ENCODE measurements around the gene CATSPERZ.

- TF ChIP-seq MAX (CRISPR knock-in tag; IDR thresholded peaks at IDR 0.05) (no peak), EP300 (IDR thresholded peaks at IDR 0.05; ENCODE audit: low read length) (no peak), IRF2 (CRISPR knock-in tag; IDR thresholded peaks at IDR 0.05) (no peak)
Observed at GRCh38 chr11:64313491-64314145, 13.5 kb downstream of the CATSPERZ start.
